Keratinocyte (primary cell): ENCODE results near the gene SSBP2. TPM values are rescaled to one million over a fixed set of nuclear protein-coding genes. Genes with fewer than 3 reads are reported as not detected.

Source experiments
- DNase-seq: peaks from one replicate; pipeline ENCODE4 v3.0.0-alpha.2; 2011; ENCODE audit warnings: low read depth, missing footprints, low spot score
- FAIRE-seq: peaks from 2 replicates; lab custom pipeline; 2011; peaks lifted over from hg19 to GRCh38; lab: Jason Lieb, UNC
- H2AFZ ChIP-seq: 2 replicates; pipeline ENCODE4 v1.6.0; 2012; ENCODE audit warnings: low read length, control low read depth, inconsistent platforms; ENCODE audit not compliant: control insufficient read depth
- H3K27ac ChIP-seq: 2 replicates; pipeline ENCODE4 v1.5.1; 2011; ENCODE audit warnings: low read length; ENCODE audit not compliant: control insufficient read depth, insufficient read depth
- H3K27me3 ChIP-seq: 3 replicates; pipeline ENCODE4 v1.6.0; 2011; ENCODE audit warnings: low read length; ENCODE audit not compliant: control insufficient read depth, insufficient read depth; ENCODE audit errors: extremely low read depth
- H3K36me3 ChIP-seq, 2 experiments: 2 replicates in 1 of 2; 3 replicates in 1 of 2; pipeline ENCODE4 v1.5.1; 2011; ENCODE audit warnings: low read length in 2 of 2, mild to moderate bottlenecking in 1 of 2; ENCODE audit not compliant: control insufficient read depth in 2 of 2, insufficient read depth in 2 of 2; ENCODE audit errors: extremely low read depth in 1 of 2
- H3K4me1 ChIP-seq: 3 replicates; pipeline ENCODE4 v1.5.1; 2011; ENCODE audit warnings: low read length; ENCODE audit not compliant: control insufficient read depth, insufficient read depth; ENCODE audit errors: extremely low read depth
- H3K4me2 ChIP-seq: 3 replicates; pipeline ENCODE4 v1.6.0; 2011; ENCODE audit warnings: low read depth, low read length; ENCODE audit not compliant: control insufficient read depth, insufficient read depth; ENCODE audit errors: extremely low read depth
- H3K4me3 ChIP-seq, 3 experiments: fragments of 200-600 bp in 1 of 3; sonication (generic) in 1 of 3; 2 replicates in 2 of 3; 3 replicates in 1 of 3; pipeline ENCODE4 v1.5.1; 2011 to 2016; ENCODE audit warnings: low read length in 3 of 3, mild to moderate bottlenecking in 3 of 3, control low read depth in 2 of 3, inconsistent platforms in 1 of 3, low read depth in 1 of 3, mixed read lengths in 1 of 3, mixed run types in 1 of 3, moderate library complexity in 1 of 3; ENCODE audit not compliant: control insufficient read depth in 2 of 3, insufficient read depth in 2 of 3; ENCODE audit errors: extremely low read depth in 1 of 3
- H3K79me2 ChIP-seq: 2 replicates; pipeline ENCODE4 v1.6.0; 2012; ENCODE audit warnings: low read length; ENCODE audit not compliant: control insufficient read depth, insufficient read depth
- H3K9ac ChIP-seq: 3 replicates; pipeline ENCODE4 v1.6.0; 2011; ENCODE audit warnings: low read length; ENCODE audit not compliant: control insufficient read depth, insufficient read depth; ENCODE audit errors: extremely low read depth
- H3K9me1 ChIP-seq: 3 replicates; pipeline ENCODE4 v1.6.0; 2011; ENCODE audit warnings: low read length; ENCODE audit not compliant: control insufficient read depth, insufficient read depth; ENCODE audit errors: extremely low read depth
- H3K9me3 ChIP-seq: 2 replicates; pipeline ENCODE4 v1.5.1; 2012; ENCODE audit warnings: low read depth, low read length; ENCODE audit not compliant: control insufficient read depth
- H4K20me1 ChIP-seq: 3 replicates; pipeline ENCODE4 v1.6.0; 2011; ENCODE audit warnings: low read length; ENCODE audit not compliant: control insufficient read depth, insufficient read depth; ENCODE audit errors: extremely low read depth
- CTCF ChIP-seq, 3 experiments: IDR thresholded peaks in 1 of 3; conservative IDR thresholded peaks in 1 of 3; optimal IDR thresholded peaks in 1 of 3; 2 replicates in 2 of 3; 3 replicates in 1 of 3; pipeline versions ENCODE3 to v1.5.1; 2011; ENCODE audit warnings: low read length in 3 of 3, mild to moderate bottlenecking in 3 of 3, moderate library complexity in 2 of 3, control low read depth in 1 of 3, inconsistent platforms in 1 of 3; ENCODE audit not compliant: insufficient read depth in 2 of 3; ENCODE audit errors: extremely low read depth in 1 of 3
- EZH2 ChIP-seq: IDR thresholded peaks from one replicate; pipeline ENCODE4 v1.6.1; 2012; ENCODE audit warnings: inconsistent platforms, mild to moderate bottlenecking, low read length, moderate library complexity
- dilution Hi-C: fragments of 300-500 bp; cut with MboI; formaldehyde crosslinking; loops from one replicate; pipeline ENCODE4 v1.7.0; 2020; ENCODE audit warnings: low sequenced_read_pairs; ENCODE audit not compliant: extremely low pct_ligation_motif_present
- polyA plus RNA-seq, 5 experiments: library from polyadenylated mRNA; depleted of rRNA in 3 of 5; stranded (reverse) in 3 of 5; stranded (forward) in 1 of 5; unstranded in 1 of 5; fragments of >200 nt; gene quantifications; 1 replicate in 1 of 5; 2 replicates in 3 of 5; 3 replicates in 1 of 5; pipeline versions ENCODE4 v1.2.1 to v1.2.3, GENCODE V29; 2011 to 2012; ENCODE audit warnings: missing spikeins in 2 of 5, low read depth in 1 of 5, low replicate concordance in 1 of 5

SSBP2 gene
- polyA plus RNA-seq, 1 donor (not counting 4 experiments of a cell fraction or from before 2014, with no cell fraction given) = 14.6 TPM

- Histone ChIP-seq H3K9ac (no peak overlapping the region), H3K9me1 (no peaks in the 10 kb centered on the region), H4K20me1 (no peaks in the 10 kb centered on the region), H3K79me2 (no peaks in the 10 kb centered on the region), H3K4me1 (peaks cover 4% of the 10 kb centered on the region), H3K9me3 (no peaks in the 10 kb centered on the region), H3K27ac (no peak overlapping the region), H3K36me3 (no peaks in the 10 kb centered on the region), H3K4me3 (no peak overlapping the region), H2AFZ (no peak overlapping the region), H3K4me2 (no peak overlapping the region), H3K27me3 (no peaks in the 10 kb centered on the region)
- TF ChIP-seq EZH2 (no peak), CTCF (optimal IDR thresholded peaks at IDR 0.05 in 1 of 3, IDR thresholded peaks at IDR 0.05 in 1 of 3, conservative IDR thresholded peaks at IDR 0.05 in 1 of 3; ENCODE audit: extremely low read depth in 1 of 3, insufficient read depth in 2 of 3, low read length in 3 of 3) (no peak)
- dilution Hi-C loops = no loop called here
- peak; percentile 29 for FAIRE-seq
- no peak for DNase-seq
These were observed 300.0 kb downstream of the SSBP2 start for GRCh38 chr5:81450940-81451339.

GRCh38 chr5:81435023-81435422, 315.9 kb downstream of the SSBP2 start:
- H3K9me3 ChIP-seq = no peaks in the 10 kb centered on the region
- H3K27ac ChIP-seq = no peak overlapping the region
- dilution Hi-C loops = no loop called here
- H3K4me3 ChIP-seq = no peak overlapping the region
- no peaks in the 10 kb centered on the region for H3K79me2 ChIP-seq
- H3K27me3 ChIP-seq = no peaks in the 10 kb centered on the region
- no peaks in the 10 kb centered on the region for H3K4me1 ChIP-seq
- H3K9ac ChIP-seq = no peak overlapping the region
- no peaks in the 10 kb centered on the region for H3K9me1 ChIP-seq
- no peaks in the 10 kb centered on the region for H4K20me1 ChIP-seq
- H3K4me2 ChIP-seq = no peak overlapping the region
- FAIRE-seq = no peak
- DNase-seq = no peak
- H2AFZ ChIP-seq = no peak overlapping the region
- no peaks in the 10 kb centered on the region for H3K36me3 ChIP-seq
- no peak for TF ChIP-seq EZH2
- TF ChIP-seq CTCF (optimal IDR thresholded peaks at IDR 0.05 in 1 of 3, IDR thresholded peaks at IDR 0.05 in 1 of 3, conservative IDR thresholded peaks at IDR 0.05 in 1 of 3; ENCODE audit: extremely low read depth in 1 of 3, insufficient read depth in 2 of 3, low read length in 3 of 3) = no peak
